OCI-LY7 (cell line): ENCODE results near the gene VANGL1. TPM values are rescaled to one million over a fixed set of nuclear protein-coding genes. Genes with fewer than 3 reads are reported as not detected.

Experiments used
- BruUV-seq: library from RNA; stranded (reverse); fragments of 400-500 nt; replicated peaks from 2 replicates; lab custom pipeline; 2021; lab: Mats Ljungman, UMichigan
- CTCF ChIA-PET: fragments of 300-600 bp; sonication (Branson Sonifier 250); formaldehyde crosslinking; loops from one replicate; lab custom pipeline; 2022; ENCODE audit warnings: antibody characterized with exemption; ENCODE audit not compliant: unreplicated experiment; lab: Charles Lee
- POLR2A ChIA-PET: fragments of 300-600 bp; sonication (Branson Sonifier 250); formaldehyde crosslinking; loops from one replicate; lab custom pipeline; 2022; ENCODE audit warnings: antibody characterized with exemption; lab: Charles Lee
- DNase-seq: peaks from one replicate; pipeline ENCODE4 v3.0.0-alpha.2; 2015; ENCODE audit warnings: low spot score
- H2AFZ ChIP-seq: fragments of 200-600 bp; sonication (generic), shearing (Covaris generic); 2 replicates; pipeline ENCODE4 v1.6.1; 2014; ENCODE audit warnings: mild to moderate bottlenecking, antibody characterized with exemption, low read length, moderate library complexity
- H3K27ac ChIP-seq: fragments of 200-600 bp; sonication (generic); 2 replicates; pipeline ENCODE4 v1.5.1; 2014; ENCODE audit warnings: mixed run types, low read depth, mild to moderate bottlenecking, moderate library complexity, low read length, inconsistent platforms; ENCODE audit not compliant: poor library complexity, severe bottlenecking
- H3K36me3 ChIP-seq: fragments of 200-600 bp; sonication (generic); 2 replicates; pipeline ENCODE4 v1.6.1; 2014; ENCODE audit warnings: mild to moderate bottlenecking, antibody characterized with exemption, low read length, moderate library complexity, mixed read lengths; ENCODE audit not compliant: insufficient read depth
- H3K4me1 ChIP-seq: fragments of 200-600 bp; sonication (generic); 2 replicates; pipeline ENCODE4 v1.5.1; 2014; ENCODE audit warnings: mild to moderate bottlenecking, low read length; ENCODE audit not compliant: insufficient read depth, poor library complexity, severe bottlenecking
- H3K4me2 ChIP-seq: fragments of 200-600 bp; sonication (generic); 2 replicates; pipeline ENCODE4 v1.6.1; 2014; ENCODE audit warnings: mild to moderate bottlenecking, low read length
- H3K4me3 ChIP-seq: fragments of 200-600 bp; sonication (generic); 2 replicates; pipeline ENCODE4 v1.5.1; 2014; ENCODE audit warnings: mild to moderate bottlenecking, low read depth, low read length; ENCODE audit not compliant: poor library complexity, severe bottlenecking
- H3K79me2 ChIP-seq: fragments of 200-600 bp; sonication (generic); 2 replicates; pipeline ENCODE4 v1.6.1; 2016; ENCODE audit warnings: low read depth, mild to moderate bottlenecking, low read length, moderate library complexity, mixed read lengths; ENCODE audit not compliant: insufficient read depth
- H3K9me2 ChIP-seq: fragments of 200-600 bp; sonication (generic); 2 replicates; pipeline ENCODE4 v1.6.1; 2016; ENCODE audit warnings: mild to moderate bottlenecking, low read length, mixed read lengths; ENCODE audit not compliant: insufficient read depth
- H3K9me3 ChIP-seq: fragments of 200-600 bp; sonication (generic); 2 replicates; pipeline ENCODE4 v1.6.1; 2014; ENCODE audit warnings: mild to moderate bottlenecking, mixed run types, low read length, mixed read lengths
- H4K20me1 ChIP-seq: fragments of 200-600 bp; sonication (generic); 2 replicates; pipeline ENCODE4 v1.6.1; 2014; ENCODE audit warnings: mild to moderate bottlenecking, antibody characterized with exemption, low read length, moderate library complexity, mixed read lengths; ENCODE audit not compliant: insufficient read depth
- EZH2phosphoT487 ChIP-seq: fragments of 200-600 bp; sonication (generic); IDR thresholded peaks from 2 replicates; pipeline ENCODE4 v1.6.1; 2018; ENCODE audit warnings: low read depth, borderline replicate concordance, mild to moderate bottlenecking, mixed run types, antibody characterized with exemption, low read length, moderate library complexity, mixed read lengths
- intact Hi-C: fragments of 100-400 bp; cut with micrococcal nuclease; formaldehyde crosslinking; loops from one replicate; pipeline ENCODE4 v1.10.0; 2022; ENCODE audit not compliant: unreplicated experiment
- total RNA-seq, 2 experiments: library from RNA; depleted of rRNA in 1 of 2; stranded (reverse); fragments of >200 nt in 1 of 2; shearing (Covaris generic) in 1 of 2; gene quantifications; 2 replicates each; pipeline ENCODE4 v1.2.3, GENCODE V29; 2014 to 2022
- TF ChIP-seq, protein P1 (sequence below): fragments of 200-600 bp; sonication (generic); conservative IDR thresholded peaks from 2 replicates; pipeline ENCODE4 v1.5.1; 2014; ENCODE audit warnings: mild to moderate bottlenecking, antibody characterized with exemption, low read length, moderate library complexity, mixed read lengths

The VANGL1 gene
- total RNA-seq, 2 experiments from 2014 or later: 1.2 TPM; not detected in 1

DNA sequence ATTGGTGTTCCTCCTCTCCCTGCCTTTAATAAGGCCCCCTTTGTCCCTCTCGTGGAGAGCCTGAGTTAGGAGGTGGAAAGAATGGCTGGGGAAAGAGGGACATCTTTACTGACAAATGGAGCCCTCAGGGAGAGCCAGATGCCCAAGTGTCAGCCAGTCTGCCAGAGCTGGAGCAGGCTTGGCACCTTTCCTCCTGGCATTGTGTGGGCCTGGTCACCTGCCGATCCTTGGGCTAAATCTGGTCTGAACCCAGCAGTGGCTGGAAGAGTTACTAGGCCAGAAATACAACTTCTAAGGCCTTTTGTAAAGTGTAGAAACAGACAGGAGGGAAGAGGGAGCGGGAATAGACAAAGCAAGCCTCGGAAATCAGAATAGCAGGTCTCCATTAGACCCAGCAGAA lies 24.9 kb downstream of the VANGL1 start:
- H3K79me2 ChIP-seq: no peaks in the 10 kb centered on the region
- no peaks in the 10 kb centered on the region for H4K20me1 ChIP-seq
- no peak overlapping the region for H3K4me3 ChIP-seq
- CTCF ChIA-PET: no interaction called here
- no peak overlapping the region for H3K27ac ChIP-seq
- intact Hi-C loops: no loop called here
- DNase-seq: no peak
- no TSS peak for BruUV-seq
- no peak for TF ChIP-seq EZH2phosphoT487
- TF ChIP-seq, protein P1, sequence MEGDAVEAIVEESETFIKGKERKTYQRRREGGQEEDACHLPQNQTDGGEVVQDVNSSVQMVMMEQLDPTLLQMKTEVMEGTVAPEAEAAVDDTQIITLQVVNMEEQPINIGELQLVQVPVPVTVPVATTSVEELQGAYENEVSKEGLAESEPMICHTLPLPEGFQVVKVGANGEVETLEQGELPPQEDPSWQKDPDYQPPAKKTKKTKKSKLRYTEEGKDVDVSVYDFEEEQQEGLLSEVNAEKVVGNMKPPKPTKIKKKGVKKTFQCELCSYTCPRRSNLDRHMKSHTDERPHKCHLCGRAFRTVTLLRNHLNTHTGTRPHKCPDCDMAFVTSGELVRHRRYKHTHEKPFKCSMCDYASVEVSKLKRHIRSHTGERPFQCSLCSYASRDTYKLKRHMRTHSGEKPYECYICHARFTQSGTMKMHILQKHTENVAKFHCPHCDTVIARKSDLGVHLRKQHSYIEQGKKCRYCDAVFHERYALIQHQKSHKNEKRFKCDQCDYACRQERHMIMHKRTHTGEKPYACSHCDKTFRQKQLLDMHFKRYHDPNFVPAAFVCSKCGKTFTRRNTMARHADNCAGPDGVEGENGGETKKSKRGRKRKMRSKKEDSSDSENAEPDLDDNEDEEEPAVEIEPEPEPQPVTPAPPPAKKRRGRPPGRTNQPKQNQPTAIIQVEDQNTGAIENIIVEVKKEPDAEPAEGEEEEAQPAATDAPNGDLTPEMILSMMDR: no peak
- H3K9me2 ChIP-seq: no peaks in the 10 kb centered on the region
- no peaks in the 10 kb centered on the region for H3K9me3 ChIP-seq
- POLR2A ChIA-PET: no interaction called here
- H3K4me2 ChIP-seq: no peak overlapping the region
- H2AFZ ChIP-seq: no peak overlapping the region
- no peaks in the 10 kb centered on the region for H3K36me3 ChIP-seq
- H3K4me1 ChIP-seq: no peaks in the 10 kb centered on the region

DNA sequence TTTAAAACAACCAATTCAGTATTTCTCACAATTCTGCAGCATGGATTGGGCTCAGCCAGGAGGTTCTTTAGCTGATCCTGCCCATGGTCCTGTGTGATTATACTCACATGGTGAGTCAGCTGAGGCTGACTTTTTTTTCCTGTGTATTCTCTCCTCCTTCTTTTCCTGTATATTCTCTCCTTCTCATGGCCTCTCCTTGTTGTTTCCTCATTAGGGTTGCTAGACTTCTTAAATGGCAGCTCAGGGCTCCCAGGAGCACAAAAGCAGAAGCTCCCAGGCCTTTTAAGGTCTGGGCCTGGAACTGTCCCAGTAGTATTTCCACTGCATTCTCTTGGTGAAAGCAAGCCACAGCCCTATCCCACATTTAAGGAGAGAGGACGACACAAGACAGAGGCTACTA lies 26.8 kb downstream of the VANGL1 start:
- Histone ChIP-seq H3K4me3 (no peak overlapping the region), H3K27ac (no peak overlapping the region), H2AFZ (no peak overlapping the region), H3K79me2 (no peaks in the 10 kb centered on the region), H4K20me1 (no peaks in the 10 kb centered on the region), H3K9me3 (no peaks in the 10 kb centered on the region), H3K9me2 (no peaks in the 10 kb centered on the region), H3K36me3 (no peaks in the 10 kb centered on the region), H3K4me2 (no peak overlapping the region), H3K4me1 (no peaks in the 10 kb centered on the region)
- ChIA-PET POLR2A (no interaction called here), CTCF (no interaction called here)
- intact Hi-C loops: no loop called here
- no TSS peak for BruUV-seq
- no peak for TF ChIP-seq EZH2phosphoT487
- TF ChIP-seq, protein P1: no peak
- no peak for DNase-seq

DNA sequence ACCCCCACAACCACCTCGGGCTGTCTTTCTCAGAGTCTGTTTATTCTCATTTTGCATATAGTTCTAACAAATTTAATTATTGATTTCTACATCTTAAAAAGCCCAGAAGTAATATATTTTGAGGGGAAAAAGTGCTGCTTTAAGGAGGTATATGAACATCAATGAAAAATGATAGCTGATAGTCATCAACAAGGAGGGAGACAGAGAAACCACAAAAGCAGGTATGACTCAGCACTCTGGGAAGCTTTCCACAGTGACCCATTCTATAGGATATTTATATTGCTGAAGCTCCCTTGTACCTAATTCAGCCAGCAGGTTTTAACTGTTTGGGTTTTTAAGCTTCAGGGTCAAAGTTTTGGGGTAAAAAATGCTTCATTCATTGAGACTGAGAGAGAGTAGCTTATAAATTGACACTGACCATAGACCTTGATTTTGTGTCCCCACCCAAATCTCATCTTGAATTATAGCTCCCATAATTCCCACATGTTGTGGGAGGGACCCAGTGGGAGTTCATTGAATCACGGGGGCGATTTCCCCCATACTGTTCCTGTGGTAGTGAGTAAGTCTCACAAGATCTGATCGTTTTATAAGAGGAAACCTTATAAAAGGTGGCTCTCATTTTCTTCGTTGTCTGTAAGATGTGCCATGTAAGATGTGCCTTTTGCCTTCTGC lies 27.4 kb downstream of the VANGL1 start:
- H3K4me2 ChIP-seq: no peak overlapping the region
- no peaks in the 10 kb centered on the region for H3K36me3 ChIP-seq
- no TSS peak for BruUV-seq
- DNase-seq: no peak
- no peaks in the 10 kb centered on the region for H3K79me2 ChIP-seq
- no peak overlapping the region for H3K4me3 ChIP-seq
- ChIA-PET CTCF (no interaction called here), POLR2A (no interaction called here)
- intact Hi-C loops: no loop called here
- H2AFZ ChIP-seq: no peak overlapping the region
- no peaks in the 10 kb centered on the region for H3K9me3 ChIP-seq
- no peak overlapping the region for H3K27ac ChIP-seq
- H3K4me1 ChIP-seq: no peaks in the 10 kb centered on the region
- no peaks in the 10 kb centered on the region for H3K9me2 ChIP-seq
- no peak for TF ChIP-seq EZH2phosphoT487
- TF ChIP-seq, protein P1: no peak
- H4K20me1 ChIP-seq: no peaks in the 10 kb centered on the region
